GM12878 (cell line): ENCODE data around the gene FMNL3. TPM values are rescaled to one million over a fixed set of nuclear protein-coding genes. Genes with fewer than 3 reads are reported as not detected.

Source experiments
- ATF2 ChIP-seq: IDR thresholded peaks from 2 replicates; pipeline ENCODE4 v1.6.1; 2012; ENCODE audit warnings: low read length, inconsistent platforms
- FOXM1 ChIP-seq: IDR thresholded peaks from 2 replicates; pipeline ENCODE4 v1.6.1; 2012; ENCODE audit warnings: low read depth, mild to moderate bottlenecking, inconsistent platforms, low read length, moderate library complexity
- KDM1A ChIP-seq: fragments of 200-600 bp; sonication (generic); IDR thresholded peaks from 2 replicates; pipeline ENCODE4 v1.6.1; 2016; ENCODE audit warnings: borderline replicate concordance
- TCF3 ChIP-seq: IDR thresholded peaks from 2 replicates; pipeline ENCODE4 v1.6.1; 2012; ENCODE audit warnings: low read depth, mild to moderate bottlenecking, low read length, borderline replicate concordance; ENCODE audit not compliant: insufficient read depth
- polyA plus RNA-seq, 11 experiments: library from polyadenylated mRNA; depleted of rRNA in 4 of 11; unstranded in 6 of 11; stranded (reverse) in 5 of 11; fragments of >200 nt; fragmentation: Nextera tagmentation in 4 of 11; fragmentation: Illumina TruSeq in 1 of 11; extraction: Ambion mirVana in 4 of 11; extraction: Trizol in 1 of 11; gene quantifications; 1 replicate in 1 of 11; 2 replicates in 10 of 11; pipeline versions ENCODE4 v1.2.1 to v1.2.3, GENCODE V29; 2011 to 2016; ENCODE audit warnings: inconsistent platforms in 2 of 11, missing spikeins in 2 of 11, low read depth in 1 of 11
- total RNA-seq, 4 experiments: library from RNA; depleted of rRNA in 3 of 4; stranded (reverse); fragments of >200 nt in 3 of 4; fragmentation: Illumina TruSeq in 1 of 4; extraction: Trizol in 1 of 4; gene quantifications; 2 replicates each; pipeline versions ENCODE4 v1.2.1 to v1.2.3, GENCODE V29; 2013 to 2021
- TF ChIP-seq, protein P1 (sequence below): fragments of 450-650 bp; formaldehyde crosslinking; IDR thresholded peaks from 2 replicates; pipeline ENCODE4 v1.5.0; 2022; ENCODE audit warnings: mild to moderate bottlenecking, missing genetic modification characterization

Gene FMNL3
- total and polyA plus RNA-seq, 10 of the 15 experiments (the other 5 are each of a cell fraction or from before 2014, with no cell fraction given): 3.0 to 64.9 (median 30.9) TPM

DNA sequence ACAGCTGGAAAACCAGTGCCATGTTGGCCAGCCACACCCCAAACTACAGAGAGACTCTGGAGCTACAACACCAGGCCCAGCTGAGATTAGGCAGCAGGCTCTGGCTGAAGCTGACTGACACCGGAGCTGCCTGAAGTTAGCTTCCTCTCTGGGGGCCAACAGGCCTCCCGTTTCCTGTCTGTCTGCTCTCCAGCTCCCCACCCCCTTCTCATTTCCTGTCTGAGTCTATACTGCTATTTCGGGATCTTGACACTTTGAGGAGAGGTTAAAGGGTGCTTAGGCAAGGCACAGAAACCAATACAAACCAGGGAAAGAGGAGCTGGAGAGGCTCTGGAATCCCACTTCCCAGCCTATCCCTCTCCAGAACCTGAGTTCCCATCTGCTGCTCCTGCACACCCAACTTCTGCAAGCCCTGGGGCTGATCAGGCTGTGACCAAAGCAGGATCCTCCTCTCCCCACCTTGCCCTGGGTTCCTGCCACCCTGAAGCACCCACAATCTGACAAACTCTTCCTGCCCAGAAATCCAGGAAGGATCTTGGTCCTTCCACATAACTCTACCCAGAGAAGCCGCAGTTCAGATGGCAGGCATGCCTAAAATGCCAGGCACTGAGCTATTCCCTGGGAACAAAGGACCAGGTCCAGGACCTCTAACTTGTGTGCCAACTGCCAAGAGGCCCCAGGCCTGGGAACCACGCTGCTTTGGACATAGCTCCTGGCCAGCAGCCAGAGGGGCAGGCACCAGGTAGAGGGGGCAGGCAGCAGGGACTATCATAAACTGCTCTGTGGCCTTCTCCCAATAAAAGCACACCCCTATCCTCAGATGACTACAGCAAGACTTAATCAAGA lies 44.0 kb downstream of the FMNL3 start (continued):
- peak; percentile 85 for TF ChIP-seq ATF2
- TF ChIP-seq TCF3: peak; percentile 73; the same call in 1 of the 2 replicates
- no peak for TF ChIP-seq KDM1A
- TF ChIP-seq FOXM1: peak; percentile 80; the same call in 1 of the 2 replicates
- TF ChIP-seq, protein P1, sequence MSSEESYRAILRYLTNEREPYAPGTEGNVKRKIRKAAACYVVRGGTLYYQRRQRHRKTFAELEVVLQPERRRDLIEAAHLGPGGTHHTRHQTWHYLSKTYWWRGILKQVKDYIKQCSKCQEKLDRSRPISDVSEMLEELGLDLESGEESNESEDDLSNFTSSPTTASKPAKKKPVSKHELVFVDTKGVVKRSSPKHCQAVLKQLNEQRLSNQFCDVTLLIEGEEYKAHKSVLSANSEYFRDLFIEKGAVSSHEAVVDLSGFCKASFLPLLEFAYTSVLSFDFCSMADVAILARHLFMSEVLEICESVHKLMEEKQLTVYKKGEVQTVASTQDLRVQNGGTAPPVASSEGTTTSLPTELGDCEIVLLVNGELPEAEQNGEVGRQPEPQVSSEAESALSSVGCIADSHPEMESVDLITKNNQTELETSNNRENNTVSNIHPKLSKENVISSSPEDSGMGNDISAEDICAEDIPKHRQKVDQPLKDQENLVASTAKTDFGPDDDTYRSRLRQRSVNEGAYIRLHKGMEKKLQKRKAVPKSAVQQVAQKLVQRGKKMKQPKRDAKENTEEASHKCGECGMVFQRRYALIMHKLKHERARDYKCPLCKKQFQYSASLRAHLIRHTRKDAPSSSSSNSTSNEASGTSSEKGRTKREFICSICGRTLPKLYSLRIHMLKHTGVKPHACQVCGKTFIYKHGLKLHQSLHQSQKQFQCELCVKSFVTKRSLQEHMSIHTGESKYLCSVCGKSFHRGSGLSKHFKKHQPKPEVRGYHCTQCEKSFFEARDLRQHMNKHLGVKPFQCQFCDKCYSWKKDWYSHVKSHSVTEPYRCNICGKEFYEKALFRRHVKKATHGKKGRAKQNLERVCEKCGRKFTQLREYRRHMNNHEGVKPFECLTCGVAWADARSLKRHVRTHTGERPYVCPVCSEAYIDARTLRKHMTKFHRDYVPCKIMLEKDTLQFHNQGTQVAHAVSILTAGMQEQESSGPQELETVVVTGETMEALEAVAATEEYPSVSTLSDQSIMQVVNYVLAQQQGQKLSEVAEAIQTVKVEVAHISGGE (CRISPR knock-in tag): no peak
- TF ChIP-seq, all 136 proteins: peak for 61
